WTC11 (cell line): ENCODE results near the gene PIK3R2. TPM values are rescaled to one million over a fixed set of nuclear protein-coding genes. Genes with fewer than 3 reads are reported as not detected.

Experiments
- ATAC-seq: fragments of 200-7000 bp; cut with Tn5 transposase; 2 replicates; pipeline ENCODE4 v1.10.0; 2021; ENCODE audit warnings: mild to moderate bottlenecking, moderate library complexity
- CTCF ChIA-PET: fragments of 300-600 bp; sonication (Branson Sonifier 250); formaldehyde crosslinking; loops from one replicate; lab custom pipeline; 2021; ENCODE audit warnings: antibody characterized with exemption; lab: Charles Lee
- POLR2A ChIA-PET: fragments of 350-600 bp; sonication (Branson Sonifier 250); formaldehyde crosslinking; loops from one replicate; lab custom pipeline; 2021; ENCODE audit warnings: antibody characterized with exemption; lab: Charles Lee
- DNase-seq: peaks from one replicate; pipeline ENCODE4 v3.0.0; 2021; ENCODE audit warnings: low spot score
- H3K27ac Mint-ChIP-seq: 2 replicates; pipeline ENCODE4 v1.8.0; 2021; ENCODE audit warnings: mixed read lengths
- H3K27me3 Mint-ChIP-seq: 2 replicates; pipeline ENCODE4 v1.8.0; 2021; ENCODE audit warnings: low read depth, mild to moderate bottlenecking, moderate library complexity, mixed read lengths
- H3K36me3 Mint-ChIP-seq: 2 replicates; pipeline ENCODE4 v1.8.0; 2021; ENCODE audit warnings: mixed read lengths
- H3K4me1 Mint-ChIP-seq: 2 replicates; pipeline ENCODE4 v1.8.0; 2022; ENCODE audit warnings: mixed read lengths
- H3K4me3 Mint-ChIP-seq: 2 replicates; pipeline ENCODE4 v1.8.0; 2021; ENCODE audit warnings: mild to moderate bottlenecking, moderate library complexity, mixed read lengths
- H3K9me3 Mint-ChIP-seq: 2 replicates; pipeline ENCODE4 v1.8.0; 2021; ENCODE audit warnings: mixed read lengths
- ATF2 ChIP-seq: sonication (generic); formaldehyde crosslinking; IDR thresholded peaks from 2 replicates; pipeline ENCODE4 v1.8.1; 2022; ENCODE audit warnings: low read depth, missing genetic modification reagents, borderline replicate concordance
- CREM ChIP-seq: sonication (generic); formaldehyde crosslinking; IDR thresholded peaks from 2 replicates; pipeline ENCODE4 v1.8.1; 2022; ENCODE audit warnings: mild to moderate bottlenecking, missing genetic modification reagents, moderate library complexity
- CTCF ChIP-seq: fragments of 200-600 bp; IDR thresholded peaks from 2 replicates; pipeline ENCODE4 v1.8.0; 2022; ENCODE audit warnings: antibody characterized with exemption
- FOXK1 ChIP-seq: sonication (generic); formaldehyde crosslinking; IDR thresholded peaks from 2 replicates; pipeline ENCODE4 v1.8.0; 2022; ENCODE audit warnings: mild to moderate bottlenecking, moderate library complexity, missing genetic modification reagents
- NFYB ChIP-seq: sonication (generic); formaldehyde crosslinking; conservative IDR thresholded peaks from 2 replicates; pipeline ENCODE4 v1.8.0; 2022; ENCODE audit warnings: low read depth, missing genetic modification reagents
- RORB ChIP-seq: fragments of 250-450 bp; sonication (Bioruptor Pico); IDR thresholded peaks from 2 replicates; pipeline ENCODE4 v1.9.0; 2021; ENCODE audit warnings: mild to moderate bottlenecking
- SP1 ChIP-seq: sonication (generic); formaldehyde crosslinking; conservative IDR thresholded peaks from 2 replicates; pipeline ENCODE4 v1.8.1; 2022; ENCODE audit warnings: missing genetic modification reagents
- TEAD1 ChIP-seq: sonication (generic); formaldehyde crosslinking; IDR thresholded peaks from 2 replicates; pipeline ENCODE4 v1.8.0; 2022; ENCODE audit warnings: mild to moderate bottlenecking, missing genetic modification reagents
- ZMAT4 ChIP-seq: fragments of 250-450 bp; sonication (Bioruptor Pico); IDR thresholded peaks from 2 replicates; pipeline ENCODE4 v1.9.0; 2021; ENCODE audit warnings: mild to moderate bottlenecking
- ZNF138 ChIP-seq: sonication (generic); formaldehyde crosslinking; conservative IDR thresholded peaks from 2 replicates; pipeline ENCODE4 v1.8.1; 2022; ENCODE audit warnings: mild to moderate bottlenecking, moderate library complexity, missing genetic modification reagents
- ZNF317 ChIP-seq: sonication (generic); formaldehyde crosslinking; IDR thresholded peaks from 2 replicates; pipeline ENCODE4 v1.8.1; 2023; ENCODE audit warnings: low read depth, mild to moderate bottlenecking, moderate library complexity, missing genetic modification reagents, borderline replicate concordance
- total RNA-seq: library from RNA; stranded (reverse); gene quantifications from 3 replicates; pipeline ENCODE4 v1.2.3, GENCODE V29; 2021
- TF ChIP-seq, protein P1 (sequence below): fragments of 250-450 bp; sonication (Bioruptor Pico); IDR thresholded peaks from 2 replicates; pipeline ENCODE4 v2.1.2; 2022; ENCODE audit warnings: mild to moderate bottlenecking, moderate library complexity
- TF ChIP-seq, protein P2 (sequence below): sonication (generic); formaldehyde crosslinking; IDR thresholded peaks from 2 replicates; pipeline ENCODE4 v1.8.1; 2023; ENCODE audit warnings: mild to moderate bottlenecking, missing genetic modification reagents
- TF ChIP-seq, protein P3 (sequence below): sonication (generic); formaldehyde crosslinking; IDR thresholded peaks from 2 replicates; pipeline ENCODE4 v1.8.0; 2022; ENCODE audit warnings: mild to moderate bottlenecking, missing genetic modification reagents
- TF ChIP-seq, protein P4 (sequence below): sonication (generic); formaldehyde crosslinking; conservative IDR thresholded peaks from 2 replicates; pipeline ENCODE4 v1.8.1; 2022; ENCODE audit warnings: mild to moderate bottlenecking, missing genetic modification reagents

The PIK3R2 gene
- total RNA-seq, 1 experiment from 2014 or later = 56.9 TPM

DNA sequence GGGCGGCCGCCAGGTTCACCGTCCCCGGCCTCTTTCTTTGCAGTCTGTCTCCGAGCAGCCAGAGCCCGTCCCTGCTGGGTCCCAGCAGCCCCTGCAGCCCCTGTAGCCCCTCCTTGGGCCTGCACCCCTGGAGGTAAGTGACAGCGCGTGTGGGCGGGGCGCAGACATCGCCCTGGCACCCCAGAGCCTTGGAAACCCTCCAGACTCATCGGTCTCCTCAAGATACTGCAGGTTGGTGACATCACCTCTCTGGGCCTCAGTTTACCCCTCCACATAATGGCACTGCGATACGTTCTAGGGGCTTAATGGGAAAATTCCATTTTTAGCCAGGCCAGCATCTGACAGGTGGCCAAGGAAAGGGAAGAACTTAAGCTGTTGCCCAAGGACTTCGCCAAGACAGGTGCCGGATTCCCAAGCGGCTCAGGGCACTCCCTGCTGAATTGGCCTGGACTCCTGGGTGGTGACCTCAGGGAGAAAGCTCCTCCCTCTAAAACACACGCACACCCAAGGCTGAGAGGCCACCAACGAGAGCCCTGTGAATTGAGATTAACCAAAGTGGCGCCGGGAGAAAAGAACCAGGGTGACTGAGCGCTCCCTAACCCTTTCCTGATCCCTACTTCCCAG, 42.2 kb upstream of the PIK3R2 start (continued):
- TF ChIP-seq CTCF (no peak), ATF2 (CRISPR knock-in tag) (no peak), ZNF138 (no peak), TEAD1 (CRISPR knock-in tag) (no peak), NFYB (CRISPR knock-in tag) (no peak), ZMAT4 (no peak), FOXK1 (no peak), SP1 (no peak)
- TF ChIP-seq, protein P1, sequence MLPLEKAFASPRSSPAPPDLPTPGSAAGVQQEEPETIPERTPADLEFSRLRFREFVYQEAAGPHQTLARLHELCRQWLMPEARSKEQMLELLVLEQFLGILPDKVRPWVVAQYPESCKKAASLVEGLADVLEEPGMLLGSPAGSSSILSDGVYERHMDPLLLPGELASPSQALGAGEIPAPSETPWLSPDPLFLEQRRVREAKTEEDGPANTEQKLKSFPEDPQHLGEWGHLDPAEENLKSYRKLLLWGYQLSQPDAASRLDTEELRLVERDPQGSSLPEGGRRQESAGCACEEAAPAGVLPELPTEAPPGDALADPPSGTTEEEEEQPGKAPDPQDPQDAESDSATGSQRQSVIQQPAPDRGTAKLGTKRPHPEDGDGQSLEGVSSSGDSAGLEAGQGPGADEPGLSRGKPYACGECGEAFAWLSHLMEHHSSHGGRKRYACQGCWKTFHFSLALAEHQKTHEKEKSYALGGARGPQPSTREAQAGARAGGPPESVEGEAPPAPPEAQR = no peak
- TF ChIP-seq, protein P2, sequence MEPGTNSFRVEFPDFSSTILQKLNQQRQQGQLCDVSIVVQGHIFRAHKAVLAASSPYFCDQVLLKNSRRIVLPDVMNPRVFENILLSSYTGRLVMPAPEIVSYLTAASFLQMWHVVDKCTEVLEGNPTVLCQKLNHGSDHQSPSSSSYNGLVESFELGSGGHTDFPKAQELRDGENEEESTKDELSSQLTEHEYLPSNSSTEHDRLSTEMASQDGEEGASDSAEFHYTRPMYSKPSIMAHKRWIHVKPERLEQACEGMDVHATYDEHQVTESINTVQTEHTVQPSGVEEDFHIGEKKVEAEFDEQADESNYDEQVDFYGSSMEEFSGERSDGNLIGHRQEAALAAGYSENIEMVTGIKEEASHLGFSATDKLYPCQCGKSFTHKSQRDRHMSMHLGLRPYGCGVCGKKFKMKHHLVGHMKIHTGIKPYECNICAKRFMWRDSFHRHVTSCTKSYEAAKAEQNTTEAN (CRISPR knock-in tag) = no peak

GRCh38 chr19:18112989-18113478, 39.9 kb upstream of the PIK3R2 start:
- peaks cover 18% of the 10 kb centered on the region for H3K4me1 Mint-ChIP-seq
- no peak overlapping the region for H3K4me3 Mint-ChIP-seq
- H3K36me3 Mint-ChIP-seq = no peaks in the 10 kb centered on the region
- H3K27ac Mint-ChIP-seq = no peak overlapping the region
- DNase-seq = peak; percentile 95
- POLR2A ChIA-PET = interaction anchor here (0.6 to 1.0 kb wide), 5 partner anchors 9 to 271 kb away, joined by 3 to 5 read pairs (median 4); partner anchors contain the start of genes JUND and MPV17L2
- H3K9me3 Mint-ChIP-seq = no peaks in the 10 kb centered on the region
- peaks cover 23% of the 10 kb centered on the region for H3K27me3 Mint-ChIP-seq
- TF ChIP-seq ZNF317 (CRISPR knock-in tag) (no peak), CTCF (peak; percentile 63; the same call in 1 of the 2 replicates), RORB (CRISPR knock-in tag) (no peak), CREM (CRISPR knock-in tag) (no peak)
- TF ChIP-seq, protein P3, sequence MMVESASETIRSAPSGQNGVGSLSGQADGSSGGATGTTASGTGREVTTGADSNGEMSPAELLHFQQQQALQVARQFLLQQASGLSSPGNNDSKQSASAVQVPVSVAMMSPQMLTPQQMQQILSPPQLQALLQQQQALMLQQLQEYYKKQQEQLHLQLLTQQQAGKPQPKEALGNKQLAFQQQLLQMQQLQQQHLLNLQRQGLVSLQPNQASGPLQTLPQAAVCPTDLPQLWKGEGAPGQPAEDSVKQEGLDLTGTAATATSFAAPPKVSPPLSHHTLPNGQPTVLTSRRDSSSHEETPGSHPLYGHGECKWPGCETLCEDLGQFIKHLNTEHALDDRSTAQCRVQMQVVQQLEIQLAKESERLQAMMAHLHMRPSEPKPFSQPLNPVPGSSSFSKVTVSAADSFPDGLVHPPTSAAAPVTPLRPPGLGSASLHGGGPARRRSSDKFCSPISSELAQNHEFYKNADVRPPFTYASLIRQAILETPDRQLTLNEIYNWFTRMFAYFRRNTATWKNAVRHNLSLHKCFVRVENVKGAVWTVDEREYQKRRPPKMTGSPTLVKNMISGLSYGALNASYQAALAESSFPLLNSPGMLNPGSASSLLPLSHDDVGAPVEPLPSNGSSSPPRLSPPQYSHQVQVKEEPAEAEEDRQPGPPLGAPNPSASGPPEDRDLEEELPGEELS = no peak
- TF ChIP-seq, protein P4, sequence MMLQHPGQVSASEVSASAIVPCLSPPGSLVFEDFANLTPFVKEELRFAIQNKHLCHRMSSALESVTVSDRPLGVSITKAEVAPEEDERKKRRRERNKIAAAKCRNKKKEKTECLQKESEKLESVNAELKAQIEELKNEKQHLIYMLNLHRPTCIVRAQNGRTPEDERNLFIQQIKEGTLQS (CRISPR knock-in tag) = no peak
- CTCF ChIA-PET = interaction anchor here (0.6 to 2.0 kb wide), 72 partner anchors 9 to 306 kb away, joined by 3 to 43 read pairs (median 6); partner anchors contain the start of genes ARRDC2, IFI30, JUND and MAST3
- peak; percentile 64 for ATAC-seq
